ENCODE results near the gene CMIP.
"Not testable (repeated sequence)": the region's sequence is repeated elsewhere in the genome, so short reads cannot be mapped to it uniquely, and the experiment has no call there.

CMIP gene

DNA sequence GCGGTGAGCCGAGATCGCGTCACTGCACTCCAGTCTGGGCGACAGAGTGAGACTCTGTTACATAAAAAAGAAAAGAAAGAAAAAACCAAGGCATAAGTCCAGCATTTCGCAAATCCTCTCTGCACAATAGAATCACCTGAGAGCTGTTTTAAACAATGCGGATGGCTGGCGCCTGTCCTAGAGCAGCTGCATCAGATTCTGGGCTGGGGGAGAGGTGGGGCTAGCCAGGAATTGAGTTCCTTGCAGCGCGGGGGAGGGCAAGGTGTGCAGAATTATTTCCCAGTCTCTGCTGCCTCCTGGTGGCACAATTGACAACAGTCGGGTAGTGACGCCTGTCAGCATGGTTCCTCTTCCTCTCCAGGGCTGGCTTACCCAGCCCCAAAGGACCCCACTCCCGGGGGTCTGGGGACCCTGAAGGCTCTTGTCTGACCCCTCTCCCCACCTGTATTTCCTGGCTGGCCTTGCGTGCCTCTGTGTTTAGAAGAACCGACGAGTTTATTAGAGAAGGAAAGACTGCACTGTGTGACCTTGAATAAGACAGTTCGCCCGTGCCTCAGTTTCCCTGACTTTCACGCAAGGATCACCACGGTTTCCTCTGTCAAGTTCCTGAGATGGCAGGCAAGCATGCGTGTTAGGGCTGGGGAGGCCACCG is 293.4 kb downstream of the CMIP start:
- no peaks in the 10 kb centered on the region for H3K36me3 Mint-ChIP-seq (ENCODE audit: low read depth)
- H3K4me1 Mint-ChIP-seq = peaks cover 5% of the 10 kb centered on the region
- peak overlapping the region in 2 of 3 experiments; percentile 44 to 72 for H3K27ac Mint-ChIP-seq
- peak overlapping the region; percentile 31 to 47 (median 41) for H3K4me3 Mint-ChIP-seq
- peaks cover 15% of the 10 kb centered on the region for H3K27me3 Mint-ChIP-seq (ENCODE audit: low read depth)
- TF ChIP-seq, protein P1, sequence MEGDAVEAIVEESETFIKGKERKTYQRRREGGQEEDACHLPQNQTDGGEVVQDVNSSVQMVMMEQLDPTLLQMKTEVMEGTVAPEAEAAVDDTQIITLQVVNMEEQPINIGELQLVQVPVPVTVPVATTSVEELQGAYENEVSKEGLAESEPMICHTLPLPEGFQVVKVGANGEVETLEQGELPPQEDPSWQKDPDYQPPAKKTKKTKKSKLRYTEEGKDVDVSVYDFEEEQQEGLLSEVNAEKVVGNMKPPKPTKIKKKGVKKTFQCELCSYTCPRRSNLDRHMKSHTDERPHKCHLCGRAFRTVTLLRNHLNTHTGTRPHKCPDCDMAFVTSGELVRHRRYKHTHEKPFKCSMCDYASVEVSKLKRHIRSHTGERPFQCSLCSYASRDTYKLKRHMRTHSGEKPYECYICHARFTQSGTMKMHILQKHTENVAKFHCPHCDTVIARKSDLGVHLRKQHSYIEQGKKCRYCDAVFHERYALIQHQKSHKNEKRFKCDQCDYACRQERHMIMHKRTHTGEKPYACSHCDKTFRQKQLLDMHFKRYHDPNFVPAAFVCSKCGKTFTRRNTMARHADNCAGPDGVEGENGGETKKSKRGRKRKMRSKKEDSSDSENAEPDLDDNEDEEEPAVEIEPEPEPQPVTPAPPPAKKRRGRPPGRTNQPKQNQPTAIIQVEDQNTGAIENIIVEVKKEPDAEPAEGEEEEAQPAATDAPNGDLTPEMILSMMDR (IDR thresholded peaks at IDR 0.05; ENCODE audit: unreplicated experiment in 3 of 3) = peak; percentile 85 to 91 (median 86)
- no peaks in the 10 kb centered on the region for H3K9me3 Mint-ChIP-seq

DNA sequence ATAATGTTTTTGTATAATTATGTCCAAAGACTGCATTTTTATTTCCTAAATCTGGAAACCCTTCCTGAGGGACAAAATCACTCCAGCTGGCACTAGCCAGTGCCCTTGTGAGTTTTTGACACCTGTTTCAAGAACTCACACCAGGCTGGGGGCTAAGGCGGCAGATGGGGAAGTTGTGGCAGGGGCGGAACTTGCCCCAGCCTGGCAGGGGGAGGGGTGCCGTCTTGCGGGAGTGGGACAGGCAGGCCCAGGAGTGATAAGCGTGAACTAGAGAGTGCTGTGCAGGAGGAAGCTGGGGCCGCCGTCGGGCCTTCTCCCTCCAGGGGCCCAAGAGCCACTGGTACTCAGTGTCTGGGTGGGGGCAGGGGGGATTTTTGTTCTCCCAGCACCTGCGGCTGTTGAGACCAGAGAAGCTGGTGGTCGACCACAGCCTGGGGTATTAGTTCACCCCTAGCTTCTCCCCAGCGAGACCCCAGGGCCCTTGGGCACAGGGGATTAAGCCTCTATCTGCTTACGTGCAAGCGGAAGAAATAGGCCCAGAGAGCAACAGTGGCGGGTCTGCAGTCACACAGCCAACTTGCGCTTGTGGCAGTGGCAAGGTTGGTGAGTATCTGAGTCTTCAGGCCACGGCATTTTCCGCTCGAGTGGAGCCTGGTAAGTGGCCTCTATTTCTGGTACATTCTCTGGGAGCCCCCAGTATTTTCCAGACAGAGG is 294.3 kb downstream of the CMIP start:
- Mint-ChIP-seq H3K27ac (no peak overlapping the region), H3K36me3 (ENCODE audit: low read depth) (no peaks in the 10 kb centered on the region), H3K9me3 (no peaks in the 10 kb centered on the region), H3K4me1 (peaks cover 5% of the 10 kb centered on the region), H3K27me3 (ENCODE audit: low read depth) (peaks cover 19% of the 10 kb centered on the region), H3K4me3 (no peak overlapping the region)
- TF ChIP-seq, protein P1 (IDR thresholded peaks at IDR 0.05; ENCODE audit: unreplicated experiment in 3 of 3) = no peak

- H3K27me3 Mint-ChIP-seq (ENCODE audit: low read depth) = peaks cover 23% of the 10 kb centered on the region
- no peak overlapping the region for H3K27ac Mint-ChIP-seq
- no peaks in the 10 kb centered on the region for H3K36me3 Mint-ChIP-seq (ENCODE audit: low read depth)
- TF ChIP-seq, protein P1 (IDR thresholded peaks at IDR 0.05; ENCODE audit: unreplicated experiment in 3 of 3) = no peak
- no peak overlapping the region for H3K4me3 Mint-ChIP-seq
- H3K4me1 Mint-ChIP-seq = peaks cover 5% of the 10 kb centered on the region
- H3K9me3 Mint-ChIP-seq = no peaks in the 10 kb centered on the region
These were observed 294.9 kb downstream of the CMIP start for GRCh38 chr16:81739503-81739902.

DNA sequence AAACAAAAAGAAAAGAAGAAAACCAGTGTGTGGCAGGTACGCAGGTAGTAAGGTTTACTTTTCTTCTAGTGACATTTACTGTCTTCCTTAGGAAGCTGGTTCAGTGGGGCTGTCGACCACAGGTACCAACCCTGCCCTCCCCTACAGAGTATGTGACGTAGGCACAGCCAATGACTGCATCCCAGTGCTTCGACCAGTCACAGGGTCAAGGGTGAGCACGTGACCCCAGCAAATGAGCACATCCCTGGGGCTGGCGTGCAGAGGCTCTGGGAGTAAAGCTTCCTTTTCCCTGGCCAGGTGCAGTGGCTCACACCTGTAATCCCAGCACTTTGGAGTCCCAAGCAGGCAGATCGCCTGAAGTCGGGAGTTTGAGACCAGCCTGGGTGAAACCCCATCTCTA is 295.6 kb downstream of the CMIP start:
- Mint-ChIP-seq H3K27ac (no peak overlapping the region), H3K9me3 (no peaks in the 10 kb centered on the region), H3K27me3 (ENCODE audit: low read depth) (peaks cover 26% of the 10 kb centered on the region), H3K4me1 (peaks cover 5% of the 10 kb centered on the region), H3K36me3 (ENCODE audit: low read depth) (no peaks in the 10 kb centered on the region), H3K4me3 (no peak overlapping the region)
- TF ChIP-seq, protein P1 (IDR thresholded peaks at IDR 0.05; ENCODE audit: unreplicated experiment in 3 of 3) = no peak

- H3K9me3 Mint-ChIP-seq; H3K4me3 Mint-ChIP-seq; H3K36me3 Mint-ChIP-seq (ENCODE audit: low read depth); H3K27ac Mint-ChIP-seq: not testable (repeated sequence)
- Mint-ChIP-seq H3K27me3 (ENCODE audit: low read depth) (peaks cover 30% of the 10 kb centered on the region), H3K4me1 (peaks cover 10% of the 10 kb centered on the region)
These were observed 296.8 kb downstream of the CMIP start for GRCh38 chr16:81741430-81741770.

DNA sequence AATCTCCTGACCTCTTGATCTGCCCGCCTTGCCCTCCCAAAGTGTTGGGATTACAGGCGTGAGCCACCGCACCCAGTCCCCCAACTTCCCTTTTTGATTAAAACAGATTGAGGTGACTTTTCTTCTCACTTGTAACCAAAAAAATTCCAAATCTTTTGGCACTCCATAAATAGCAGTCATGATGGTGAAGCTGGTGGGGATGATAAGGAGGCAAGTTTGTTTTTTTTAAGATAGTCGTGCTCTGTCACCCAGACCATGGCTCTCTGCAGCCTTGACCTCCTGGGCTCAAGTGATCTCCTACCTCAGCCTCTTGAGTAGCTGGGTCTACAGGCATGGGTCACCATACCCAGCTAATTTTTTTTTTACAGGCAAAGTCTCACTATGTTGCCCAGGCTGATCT is 299.8 kb downstream of the CMIP start:
- no peak overlapping the region for H3K27ac Mint-ChIP-seq
- H3K4me1 Mint-ChIP-seq = peaks cover 6% of the 10 kb centered on the region
- H3K27me3 Mint-ChIP-seq (ENCODE audit: low read depth) = peaks cover 24% of the 10 kb centered on the region
- peak overlapping the region in 1 of 3 experiments; percentile 27 for H3K4me3 Mint-ChIP-seq
- TF ChIP-seq, protein P1 (IDR thresholded peaks at IDR 0.05; ENCODE audit: unreplicated experiment in 3 of 3) = no peak
- no peaks in the 10 kb centered on the region for H3K36me3 Mint-ChIP-seq (ENCODE audit: low read depth)
- no peaks in the 10 kb centered on the region for H3K9me3 Mint-ChIP-seq
